HG03520 (cell line): ENCODE measurements around the gene PLEKHJ1.
A peak's percentile ranks its signal among the peaks of the same experiment; 100 is the strongest.
"Not testable (repeated sequence)": the region's sequence is repeated elsewhere in the genome, so short reads cannot be mapped to it uniquely, and the experiment has no call there.

Source experiments
- ATAC-seq: cut with Tn5 transposase; IDR thresholded peaks from one replicate; pipeline ENCODE4 v1.9.1; 2021; ENCODE audit warnings: mild to moderate bottlenecking, moderate library complexity; ENCODE audit not compliant: unreplicated experiment

PLEKHJ1 gene

GRCh38 chr19:2236314-2237050 is at the start of gene PLEKHJ1, which contains the start of gene SF3A2:
TSS of gene PLEKHJ1 (minus strand) at chr19:2236329. CDS start at chr19:2236248, 81 bp downstream.
TSS of gene SF3A2 (plus strand) at chr19:2236824. CDS start at chr19:2243419, 6,595 bp downstream.
- peak; percentile 64 for ATAC-seq

GRCh38 chr19:2283835-2284507 is 47.8 kb upstream of the PLEKHJ1 start:
- no peak for ATAC-seq

GRCh38 chr19:2282862-2283237 is 46.7 kb upstream of the PLEKHJ1 start:
- no peak for ATAC-seq

- no peak for ATAC-seq
Measured at GRCh38 chr19:2282062-2282861, 46.1 kb upstream of the PLEKHJ1 start, which contains the start of gene PEAK3. TSS of gene PEAK3 (minus strand) at chr19:2282175. CDS start at chr19:2280931, 1,244 bp downstream.

- ATAC-seq = not testable (repeated sequence)
Measured at GRCh38 chr19:2281265-2282061, 45.3 kb upstream of the PLEKHJ1 start.

- ATAC-seq = no peak
Measured at GRCh38 chr19:2280633-2281264, 44.6 kb upstream of the PLEKHJ1 start.

GRCh38 chr19:2278459-2279158 is 42.5 kb upstream of the PLEKHJ1 start:
- ATAC-seq = no peak

GRCh38 chr19:2277138-2277537 is 41.0 kb upstream of the PLEKHJ1 start:
- ATAC-seq = no peak

GRCh38 chr19:2276429-2276986 is 40.4 kb upstream of the PLEKHJ1 start:
- ATAC-seq = no peak

- ATAC-seq = no peak
Measured at GRCh38 chr19:2275588-2276428, 39.7 kb upstream of the PLEKHJ1 start.

- ATAC-seq = no peak
Measured at GRCh38 chr19:2274931-2275535, 38.9 kb upstream of the PLEKHJ1 start.

GRCh38 chr19:2274185-2274711 is 38.1 kb upstream of the PLEKHJ1 start:
- ATAC-seq = no peak

GRCh38 chr19:2273356-2274184 is 37.4 kb upstream of the PLEKHJ1 start:
- ATAC-seq = no peak

GRCh38 chr19:2271234-2272103 is 35.3 kb upstream of the PLEKHJ1 start:
- ATAC-seq = no peak

- no peak for ATAC-seq
Measured at GRCh38 chr19:2270423-2271233, 34.5 kb upstream of the PLEKHJ1 start.
